Natural killer cell (primary cell): ENCODE measurements around the gene HSPB6. TPM values are rescaled to one million over a fixed set of nuclear protein-coding genes. Genes with fewer than 3 reads are reported as not detected.
A peak's percentile ranks its signal among the peaks of the same experiment; 100 is the strongest.

Experiments used
- ATAC-seq, 3 donors: fragments of 150-1000 bp in 2 of 3; fragments of 200-7000 bp in 1 of 3; cut with Tn5 transposase; 1 replicate in 1 of 3; 2 replicates in 2 of 3; pipeline ENCODE4 v1.10.0; 2021; ENCODE audit warnings: mild to moderate bottlenecking in 2 of 3, moderate library complexity in 2 of 3
- DNase-seq, 2 donors: peaks; one replicate each; pipeline versions ENCODE4 v3.0.0 to v3.0.0-alpha.2; 2013 to 2021; ENCODE audit warnings: mixed read lengths in 1 of 2
- H3K27ac ChIP-seq: one replicate; pipeline ENCODE4 v1.5.1; 2013; ENCODE audit warnings: mild to moderate bottlenecking, low read length
- H3K27me3 ChIP-seq: one replicate; pipeline ENCODE4 v1.6.1; 2013; ENCODE audit warnings: low read length; ENCODE audit not compliant: control insufficient read depth, insufficient read depth
- H3K36me3 ChIP-seq: one replicate; pipeline ENCODE4 v1.6.1; 2013; ENCODE audit warnings: low read length; ENCODE audit not compliant: control insufficient read depth, insufficient read depth
- H3K4me1 ChIP-seq: one replicate; pipeline ENCODE4 v1.6.1; 2013; ENCODE audit warnings: low read length; ENCODE audit not compliant: control insufficient read depth, insufficient read depth
- H3K4me3 ChIP-seq: one replicate; pipeline ENCODE4 v1.5.1; 2013; ENCODE audit warnings: low read length
- H3K9me3 ChIP-seq: one replicate; pipeline ENCODE4 v1.6.1; 2013; ENCODE audit warnings: low read length; ENCODE audit not compliant: control insufficient read depth, insufficient read depth
- H3K27ac Mint-ChIP-seq, 2 donors: one replicate each; pipeline ENCODE4 v1.8.0; 2022; ENCODE audit warnings: mild to moderate bottlenecking in 2 of 2, mixed read lengths in 2 of 2, moderate library complexity in 1 of 2
- H3K27me3 Mint-ChIP-seq, 2 donors: one replicate each; pipeline ENCODE4 v1.8.0; 2022; ENCODE audit warnings: low read depth in 2 of 2, mixed read lengths in 2 of 2
- H3K36me3 Mint-ChIP-seq: one replicate; pipeline ENCODE4 v1.8.0; 2022; ENCODE audit warnings: mixed read lengths
- H3K4me1 Mint-ChIP-seq, 2 donors: one replicate each; pipeline ENCODE4 v1.8.0; 2022; ENCODE audit warnings: mixed read lengths in 2 of 2
- H3K4me3 Mint-ChIP-seq: one replicate; pipeline ENCODE4 v1.8.0; 2022; ENCODE audit warnings: mild to moderate bottlenecking, moderate library complexity, mixed read lengths
- H3K9me3 Mint-ChIP-seq, 2 donors: one replicate each; pipeline ENCODE4 v1.8.0; 2022; ENCODE audit warnings: mixed read lengths in 2 of 2
- CTCF ChIP-seq: fragments of 200-600 bp; IDR thresholded peaks from one replicate; pipeline ENCODE4 v1.8.0; 2022; ENCODE audit warnings: antibody characterized with exemption
- WGBS: methylation state at CpG from one replicate; pipeline ENCODE4 v1.1.7; 2013; ENCODE audit warnings: missing lambda C conversion rate; ENCODE audit not compliant: insufficient coverage; 5-methylcytosine and 5-hydroxymethylcytosine counted together
- intact Hi-C: fragments of 100-400 bp; cut with micrococcal nuclease; formaldehyde crosslinking; loops from one replicate; pipeline ENCODE4 v1.14.2; 2022
- total RNA-seq, 4 donors: library from RNA; stranded (reverse); fragments of 120-200 nt in 1 of 4; gene quantifications; one replicate each; pipeline versions ENCODE4 v1.2.3 to v1.2.4, GENCODE V29; 2013 to 2022

Gene HSPB6
- total RNA-seq, 3 donors from 2014 or later (not counting 1 experiment from before 2014, with no cell fraction given), result not detected

GRCh38 chr19:35742121-35742724 lies 14.6 kb downstream of the HSPB6 start, which contains the start of gene IGFLR1:
TSS of gene IGFLR1 (minus strand) at chr19:35742452. CDS start at chr19:35741180, 1,272 bp downstream.
- H3K27me3 Mint-ChIP-seq, result no peaks in the 10 kb centered on the region
- 2% methylated on average over 9 of the region's 9 CpGs for WGBS
- intact Hi-C loops, result loop anchor here (10.0 kb wide), 1 partner anchor 163 kb away; the partner anchor contains the start of genes HCST, NFKBID and TYROBP
- Histone ChIP-seq H3K27ac (peak within 1 kb of the TSS; percentile 97), H3K4me3 (peak within 1 kb of the TSS; percentile 52), H3K9me3 (no peaks in the 10 kb centered on the region), H3K27me3 (no peaks in the 10 kb centered on the region), H3K4me1 (peaks cover 62% of the 10 kb centered on the region), H3K36me3 (peaks cover 20% of the 10 kb centered on the region)
- ATAC-seq, result no peak
- peak within 1 kb of the TSS; percentile 89 for H3K4me3 Mint-ChIP-seq
- no peaks in the 10 kb centered on the region for H3K9me3 Mint-ChIP-seq
- no peaks in the 10 kb centered on the region for H3K36me3 Mint-ChIP-seq
- peak within 1 kb of the TSS; percentile 96 to 99 for H3K27ac Mint-ChIP-seq
- TF ChIP-seq CTCF, result no peak
- peaks cover 37 to 57% of the 10 kb centered on the region in 2 donors for H3K4me1 Mint-ChIP-seq
- peak; percentile 46 to 89 for DNase-seq

GRCh38 chr19:35741203-35741515 lies 15.7 kb downstream of the HSPB6 start:
- H3K36me3 ChIP-seq, result peaks cover 28% of the 10 kb centered on the region
- no peaks in the 10 kb centered on the region for H3K9me3 ChIP-seq
- intact Hi-C loops, result loop anchor here (10.0 kb wide), 1 partner anchor 164 kb away; the partner anchor contains the start of genes HCST, NFKBID and TYROBP
- H3K27me3 ChIP-seq, result no peaks in the 10 kb centered on the region
- peak in 1 of 2 donors; percentile 62 for DNase-seq
- Mint-ChIP-seq H3K9me3 (no peaks in the 10 kb centered on the region), H3K36me3 (no peaks in the 10 kb centered on the region), H3K4me1 (peaks cover 34 to 55% of the 10 kb centered on the region in 2 donors), H3K27me3 (no peaks in the 10 kb centered on the region), H3K4me3 (peak overlapping the region; percentile 94), H3K27ac (peak overlapping the region; percentile 96 to 99)
- peak overlapping the region; percentile 62 for H3K27ac ChIP-seq
- H3K4me3 ChIP-seq, result peak overlapping the region; percentile 67
- peaks cover 57% of the 10 kb centered on the region for H3K4me1 ChIP-seq
- 0% methylated on average over 7 of the region's 12 CpGs for WGBS
- peak; percentile 13 for TF ChIP-seq CTCF
- no peak for ATAC-seq

GRCh38 chr19:35740423-35741202 lies 16.2 kb downstream of the HSPB6 start:
- peaks cover 30% of the 10 kb centered on the region for H3K36me3 ChIP-seq
- Mint-ChIP-seq H3K4me1 (peaks cover 28 to 54% of the 10 kb centered on the region in 2 donors), H3K4me3 (peak overlapping the region; percentile 94), H3K36me3 (no peaks in the 10 kb centered on the region), H3K27me3 (no peaks in the 10 kb centered on the region), H3K9me3 (no peaks in the 10 kb centered on the region), H3K27ac (peak overlapping the region; percentile 96 to 99)
- ATAC-seq (peak; percentile 66 to 84 (median 69)), DNase-seq (peak; percentile 91 to 97)
- peak overlapping the region; percentile 62 for H3K27ac ChIP-seq
- H3K27me3 ChIP-seq, result no peaks in the 10 kb centered on the region
- under 1% methylated on average over 63 of the region's 63 CpGs for WGBS
- H3K4me1 ChIP-seq, result peaks cover 51% of the 10 kb centered on the region
- TF ChIP-seq CTCF, result no peak
- intact Hi-C loops, result loop anchor here (1.0 to 10.0 kb wide), 3 partner anchors 23 to 164 kb away; partner anchors contain the start of genes ARHGAP33, HCST, NFKBID and TYROBP
- H3K4me3 ChIP-seq, result peak overlapping the region; percentile 67
- H3K9me3 ChIP-seq, result no peaks in the 10 kb centered on the region
